ENCODE measurements around the gene HHIPL1. TPM values are rescaled to one million over a fixed set of nuclear protein-coding genes. Genes with fewer than 3 reads are reported as not detected.

HHIPL1 gene
- total and polyA plus RNA-seq, 2 donors (not counting 3 experiments of a cell fraction or from before 2014, with no cell fraction given), result 1.3 to 2.1 TPM

DNA sequence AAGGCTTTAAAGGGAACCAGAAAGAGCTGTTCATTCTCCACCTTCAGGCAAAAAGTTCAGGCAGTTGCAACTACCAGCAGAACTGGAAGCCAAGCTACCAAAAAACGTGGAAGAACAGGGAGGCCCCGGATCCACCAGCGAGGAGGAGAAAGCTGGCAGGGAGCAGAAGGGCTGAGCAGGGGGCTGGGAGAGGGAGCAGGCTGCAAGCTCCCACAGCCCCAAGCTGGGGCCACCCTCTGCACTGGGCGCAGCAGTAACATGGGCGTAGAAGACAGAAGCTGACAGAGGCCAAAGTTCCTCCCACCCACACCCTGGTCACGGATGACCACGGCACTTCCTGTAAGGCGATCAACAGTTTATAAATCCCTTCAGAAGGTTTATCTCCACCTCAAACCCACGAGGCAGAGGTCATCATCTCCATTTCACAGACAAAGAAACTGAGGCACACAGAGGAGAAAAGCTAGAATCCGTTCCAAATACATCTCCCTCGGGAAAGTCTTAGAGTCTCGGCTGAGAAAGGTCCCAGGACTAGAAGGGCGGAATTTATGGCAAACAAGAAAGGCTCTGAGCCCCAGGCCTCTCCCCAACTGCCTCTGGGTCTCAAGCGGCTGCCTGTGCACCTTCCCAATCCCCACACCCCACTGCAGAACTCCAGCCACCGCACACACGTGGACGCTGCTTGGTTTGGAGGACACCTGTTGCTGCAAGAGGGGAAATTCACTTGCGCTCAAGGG is 42.7 kb upstream of the HHIPL1 start:
- peak overlapping the region in 2 of 3 experiments; percentile 7 to 25 for H3K4me3 ChIP-seq (replicated peaks in 1 of 3; ENCODE audit: insufficient read depth in 1 of 3, low read depth in 1 of 3, low read length in 3 of 3)
- peak; percentile 78 for FAIRE-seq
- H3K27me3 ChIP-seq (ENCODE audit: control insufficient read depth in 2 of 2, insufficient read depth in 2 of 2, low read length in 2 of 2), result peaks cover 0 to 5% of the 10 kb centered on the region in 2 experiments
- dilution Hi-C loops (cut with MboI; ENCODE audit: extremely low pct_ligation_motif_present, low sequenced_read_pairs), result no loop called here
- peaks cover 26% of the 10 kb centered on the region for H3K4me1 ChIP-seq (ENCODE audit: control insufficient read depth, extremely low read depth, insufficient read depth, low read length)
- ChIA-PET POLR2A (no interaction called here), CTCF (interaction anchor here (0.6 to 8.0 kb wide), 11 partner anchors 10 to 86 kb away, joined by 3 to 61 read pairs (median 3); no protein-coding TSS in a partner anchor)
- H3K27ac ChIP-seq (ENCODE audit: insufficient read depth, low read depth, low read length), result no peak overlapping the region
- BruUV-seq (replicated peaks), result TSS peak; percentile 16
- no peak for DNase-seq (ENCODE audit: low read depth, low spot score)
- intact Hi-C loops (cut with micrococcal nuclease), result loop anchor here (5.0 kb wide), 1 partner anchor 150 kb away; no protein-coding TSS in a partner anchor
- no peaks in the 10 kb centered on the region for H3K79me2 ChIP-seq (ENCODE audit: control insufficient read depth, insufficient read depth, low read length)
- H2AFZ ChIP-seq (ENCODE audit: low read depth, low read length), result no peak overlapping the region
- TF ChIP-seq MYC (IDR thresholded peaks at IDR 0.05; ENCODE audit: low read depth, low read length) (no peak), CTCF (IDR thresholded peaks at IDR 0.05; ENCODE audit: extremely low read depth in 1 of 2, insufficient read depth in 1 of 2, low read depth in 1 of 2, low read length in 2 of 2) (no peak), POLR2AphosphoS5 (IDR thresholded peaks at IDR 0.05; ENCODE audit: insufficient read depth, low read depth, low read length) (no peak), JUN (IDR thresholded peaks at IDR 0.05; ENCODE audit: borderline replicate concordance, insufficient read depth, insufficient read length, low read depth) (no peak), FOS (IDR thresholded peaks at IDR 0.05; ENCODE audit: borderline replicate concordance, insufficient read depth, low read length) (no peak), GATA2 (IDR thresholded peaks at IDR 0.05; ENCODE audit: insufficient read depth, insufficient read length, low read depth, low read length) (no peak)
- TF ChIP-seq, protein P1, sequence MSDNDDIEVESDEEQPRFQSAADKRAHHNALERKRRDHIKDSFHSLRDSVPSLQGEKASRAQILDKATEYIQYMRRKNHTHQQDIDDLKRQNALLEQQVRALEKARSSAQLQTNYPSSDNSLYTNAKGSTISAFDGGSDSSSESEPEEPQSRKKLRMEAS (IDR thresholded peaks at IDR 0.05; ENCODE audit: insufficient read depth, insufficient read length), result no peak
- H3K9me1 ChIP-seq (replicated peaks; ENCODE audit: control insufficient read depth, extremely low read depth, insufficient read depth, low read length), result no peaks in the 10 kb centered on the region
- H3K36me3 ChIP-seq (ENCODE audit: control insufficient read depth in 2 of 2, extremely low read depth in 1 of 2, insufficient read depth in 2 of 2, low read length in 2 of 2), result no peaks in the 10 kb centered on the region
- H4K20me1 ChIP-seq (replicated peaks; ENCODE audit: control insufficient read depth, extremely low read depth, insufficient read depth, low read length), result no peaks in the 10 kb centered on the region
- H3K9me3 ChIP-seq (replicated peaks; ENCODE audit: control insufficient read depth, insufficient read depth, low read length), result no peaks in the 10 kb centered on the region
- no peak overlapping the region for H3K9ac ChIP-seq (replicated peaks; ENCODE audit: extremely low read depth, insufficient read depth, low read length)
- H3K4me2 ChIP-seq (ENCODE audit: insufficient read depth, low read length), result peak overlapping the region; percentile 56

Data from endothelial cell of umbilical vein (primary cell).